B cell (primary cell): ENCODE data around the gene ABCD4. TPM values are rescaled to one million over a fixed set of nuclear protein-coding genes. Genes with fewer than 3 reads are reported as not detected.

ENCODE experiments used
- ATAC-seq: fragments of 200-7000 bp; cut with Tn5 transposase; one replicate; pipeline ENCODE4 v1.10.0; 2021; ENCODE audit warnings: low read depth, mild to moderate bottlenecking, moderate number of reproducible peaks, moderate library complexity
- CTCF ChIA-PET: fragments of 350-600 bp; sonication (Branson Sonifier 250); formaldehyde crosslinking; loops from one replicate; lab custom pipeline; 2021; ENCODE audit warnings: antibody characterized with exemption, inconsistent platforms; lab: Charles Lee
- POLR2A ChIA-PET: fragments of 350-600 bp; sonication (Branson Sonifier 250); formaldehyde crosslinking; loops from one replicate; lab custom pipeline; 2021; ENCODE audit warnings: antibody characterized with exemption; lab: Charles Lee
- DNase-seq: peaks from one replicate; pipeline ENCODE4 v3.0.0; 2013
- H2AFZ ChIP-seq: 2 replicates; pipeline ENCODE4 v1.6.1; 2012; ENCODE audit warnings: mild to moderate bottlenecking, low read depth, low read length; ENCODE audit not compliant: insufficient read depth, poor library complexity, severe bottlenecking
- H3K27ac ChIP-seq, 2 donors: 1 replicate in 1 of 2; 2 replicates in 1 of 2; pipeline ENCODE4 v1.5.1; 2012 to 2013; ENCODE audit warnings: low read length in 2 of 2, mild to moderate bottlenecking in 2 of 2, moderate library complexity in 1 of 2
- H3K27me3 ChIP-seq, 4 experiments: fragments of 200-600 bp in 1 of 4; sonication (generic) in 1 of 4; replicated peaks in 1 of 4; 1 replicate in 2 of 4; 2 replicates in 2 of 4; pipeline versions ENCODE4 v1.6.1 to v1.7.0; 2013 to 2016; ENCODE audit warnings: low read length in 3 of 4, mild to moderate bottlenecking in 2 of 4, mixed read lengths in 1 of 4, moderate library complexity in 1 of 4; ENCODE audit not compliant: insufficient read depth in 4 of 4, control insufficient read depth in 3 of 4; ENCODE audit errors: control extremely low read depth in 1 of 4
- H3K36me3 ChIP-seq, 2 experiments: replicated peaks in 1 of 2; 1 replicate in 1 of 2; 2 replicates in 1 of 2; pipeline versions ENCODE4 v1.6.1 to v1.7.1; 2013; ENCODE audit warnings: low read length in 1 of 2; ENCODE audit not compliant: insufficient read depth in 2 of 2, control insufficient read depth in 1 of 2; ENCODE audit errors: control extremely low read depth in 1 of 2, extremely low read depth in 1 of 2
- H3K4me1 ChIP-seq, 2 donors: fragments of 200-600 bp in 1 of 2; sonication (generic) in 1 of 2; 1 replicate in 1 of 2; 2 replicates in 1 of 2; pipeline versions ENCODE4 v1.5.1 to v1.6.1; 2013 to 2017; ENCODE audit warnings: low read length in 2 of 2; ENCODE audit not compliant: control insufficient read depth in 2 of 2, insufficient read depth in 2 of 2
- H3K4me2 ChIP-seq: replicated peaks from 2 replicates; pipeline ENCODE3; 2012; ENCODE audit warnings: mild to moderate bottlenecking, low read depth, low read length; ENCODE audit not compliant: poor library complexity, severe bottlenecking
- H3K4me3 ChIP-seq, 5 experiments: fragments of 200-600 bp in 1 of 5; sonication (generic) in 1 of 5; 1 replicate in 3 of 5; 2 replicates in 2 of 5; pipeline versions ENCODE4 v1.5.1 to v1.7.0; 2011 to 2016; ENCODE audit warnings: low read length in 4 of 5, mild to moderate bottlenecking in 4 of 5, low read depth in 2 of 5, control low read depth in 1 of 5, moderate library complexity in 1 of 5; ENCODE audit not compliant: insufficient read depth in 1 of 5; ENCODE audit errors: control extremely low read depth in 1 of 5, extremely low read depth in 1 of 5
- H3K79me2 ChIP-seq: fragments of 200-600 bp; sonication (generic); one replicate; pipeline ENCODE4 v1.6.0; 2016; ENCODE audit warnings: low read length; ENCODE audit not compliant: control insufficient read depth, insufficient read depth
- H3K9ac ChIP-seq: fragments of 200-600 bp; sonication (generic); 2 replicates; pipeline ENCODE4 v1.6.1; 2017; ENCODE audit warnings: mild to moderate bottlenecking, low read length, moderate library complexity
- H3K9me3 ChIP-seq, 3 donors: one replicate each; pipeline versions ENCODE4 v1.6.1 to v1.7.1; 2013; ENCODE audit warnings: low read length in 2 of 3; ENCODE audit not compliant: control insufficient read depth in 2 of 3, insufficient read depth in 1 of 3; ENCODE audit errors: control extremely low read depth in 1 of 3
- H4K20me1 ChIP-seq: 2 replicates; pipeline ENCODE4 v1.6.0; 2012; ENCODE audit warnings: mild to moderate bottlenecking, low read length; ENCODE audit not compliant: insufficient read depth, control insufficient read depth, poor library complexity, severe bottlenecking
- H3K27ac Mint-ChIP-seq: one replicate; pipeline ENCODE4 v1.8.0; 2021; ENCODE audit warnings: mixed read lengths
- H3K27me3 Mint-ChIP-seq: one replicate; pipeline ENCODE4 v1.8.0; 2021; ENCODE audit warnings: mixed read lengths
- H3K4me1 Mint-ChIP-seq: one replicate; pipeline ENCODE4 v1.8.0; 2021; ENCODE audit warnings: mixed read lengths
- H3K4me3 Mint-ChIP-seq: one replicate; pipeline ENCODE4 v1.8.0; 2021; ENCODE audit warnings: mixed read lengths
- H3K9me3 Mint-ChIP-seq: one replicate; pipeline ENCODE4 v1.8.0; 2022; ENCODE audit warnings: mixed read lengths; ENCODE audit not compliant: insufficient read depth
- EZH2 ChIP-seq: IDR thresholded peaks from 2 replicates; pipeline ENCODE4 v1.6.1; 2012; ENCODE audit warnings: borderline replicate concordance, low read depth, mild to moderate bottlenecking, moderate library complexity, low read length; ENCODE audit not compliant: insufficient read depth, poor library complexity, severe bottlenecking
- WGBS: methylation state at CpG from one replicate; pipeline ENCODE4 v1.1.5; 2013; ENCODE audit warnings: missing lambda C conversion rate; ENCODE audit not compliant: insufficient coverage; 5-methylcytosine and 5-hydroxymethylcytosine counted together
- intact Hi-C: fragments of 100-400 bp; cut with micrococcal nuclease; formaldehyde crosslinking; loops from one replicate; pipeline ENCODE4 v1.10.0; 2022
- polyA plus RNA-seq: library from polyadenylated mRNA; depleted of rRNA; stranded (reverse); fragments of >200 nt; gene quantifications from 2 replicates; pipeline ENCODE4 v1.2.3, GENCODE V29; 2012
- total RNA-seq, 2 donors: library from RNA; stranded (reverse); fragments of 120-200 nt in 1 of 2; gene quantifications; 1 replicate in 1 of 2; 2 replicates in 1 of 2; pipeline versions ENCODE4 v1.2.3 to v1.2.4, GENCODE V29; 2013 to 2022
- TF ChIP-seq, protein P1 (sequence below): fragments of 200-600 bp; IDR thresholded peaks from one replicate; pipeline ENCODE4 v1.8.0; 2022; ENCODE audit warnings: antibody characterized with exemption, mild to moderate bottlenecking

Gene ABCD4
- total and polyA plus RNA-seq, 2 donors (not counting 1 experiment from before 2014, with no cell fraction given): 90.0 to 125 TPM

GRCh38 chr14:74249433-74250375 lies 53.0 kb downstream of the ABCD4 start:
- intact Hi-C loops: no loop called here
- ChIA-PET POLR2A (no interaction called here), CTCF (interaction anchor here (0.7 to 1.7 kb wide), 5 partner anchors 9 to 139 kb away, joined by 3 to 8 read pairs (median 4); no protein-coding TSS in a partner anchor)
- WGBS: 60% methylated on average over 3 of the region's 12 CpGs
- TF ChIP-seq, protein P1, sequence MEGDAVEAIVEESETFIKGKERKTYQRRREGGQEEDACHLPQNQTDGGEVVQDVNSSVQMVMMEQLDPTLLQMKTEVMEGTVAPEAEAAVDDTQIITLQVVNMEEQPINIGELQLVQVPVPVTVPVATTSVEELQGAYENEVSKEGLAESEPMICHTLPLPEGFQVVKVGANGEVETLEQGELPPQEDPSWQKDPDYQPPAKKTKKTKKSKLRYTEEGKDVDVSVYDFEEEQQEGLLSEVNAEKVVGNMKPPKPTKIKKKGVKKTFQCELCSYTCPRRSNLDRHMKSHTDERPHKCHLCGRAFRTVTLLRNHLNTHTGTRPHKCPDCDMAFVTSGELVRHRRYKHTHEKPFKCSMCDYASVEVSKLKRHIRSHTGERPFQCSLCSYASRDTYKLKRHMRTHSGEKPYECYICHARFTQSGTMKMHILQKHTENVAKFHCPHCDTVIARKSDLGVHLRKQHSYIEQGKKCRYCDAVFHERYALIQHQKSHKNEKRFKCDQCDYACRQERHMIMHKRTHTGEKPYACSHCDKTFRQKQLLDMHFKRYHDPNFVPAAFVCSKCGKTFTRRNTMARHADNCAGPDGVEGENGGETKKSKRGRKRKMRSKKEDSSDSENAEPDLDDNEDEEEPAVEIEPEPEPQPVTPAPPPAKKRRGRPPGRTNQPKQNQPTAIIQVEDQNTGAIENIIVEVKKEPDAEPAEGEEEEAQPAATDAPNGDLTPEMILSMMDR: no peak
- Mint-ChIP-seq H3K27ac (no peak overlapping the region), H3K27me3 (peaks cover 50% of the 10 kb centered on the region), H3K9me3 (no peaks in the 10 kb centered on the region), H3K4me1 (peaks cover 8% of the 10 kb centered on the region), H3K4me3 (no peak overlapping the region)
- no peak overlapping the region for H3K9ac ChIP-seq
- H3K4me2 ChIP-seq: no peak overlapping the region
- no peaks in the 10 kb centered on the region for H3K36me3 ChIP-seq
- DNase-seq (no peak), ATAC-seq (no peak)
- no peaks in the 10 kb centered on the region for H4K20me1 ChIP-seq
- no peak overlapping the region for H3K27ac ChIP-seq
- H3K4me3 ChIP-seq: no peak overlapping the region
- peaks cover 0 to 42% (median 13%) of the 10 kb centered on the region in 4 experiments for H3K27me3 ChIP-seq
- H3K4me1 ChIP-seq: peaks cover 6 to 7% of the 10 kb centered on the region in 2 donors
- H2AFZ ChIP-seq: no peak overlapping the region
- H3K9me3 ChIP-seq: no peaks in the 10 kb centered on the region
- no peaks in the 10 kb centered on the region for H3K79me2 ChIP-seq

DNA sequence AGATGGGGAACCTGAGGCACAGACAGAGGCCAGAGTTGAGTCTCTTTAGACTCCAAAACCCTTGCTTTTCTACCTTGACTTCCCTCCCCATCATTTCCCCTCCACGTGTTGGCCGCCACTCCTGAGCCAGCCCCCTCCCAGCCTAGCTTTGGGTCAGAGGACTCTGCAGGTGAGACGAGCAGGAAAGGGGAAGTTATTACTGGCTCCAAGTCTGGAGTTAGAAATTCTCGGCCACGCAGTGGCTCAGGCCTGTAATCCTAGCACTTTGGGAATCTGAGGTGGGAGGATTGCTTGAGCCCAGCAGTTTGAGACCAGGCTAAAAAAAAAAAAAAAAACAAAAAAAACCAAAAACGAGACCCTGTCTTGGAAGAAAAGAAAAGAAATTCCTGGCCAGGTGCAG lies 54.7 kb downstream of the ABCD4 start:
- H4K20me1 ChIP-seq: no peaks in the 10 kb centered on the region
- no peak overlapping the region for H2AFZ ChIP-seq
- H3K36me3 ChIP-seq: no peaks in the 10 kb centered on the region
- TF ChIP-seq, protein P1: no peak
- TF ChIP-seq EZH2: no peak
- DNase-seq (no peak), ATAC-seq (no peak)
- Mint-ChIP-seq H3K27ac (no peak overlapping the region), H3K27me3 (peaks cover 64% of the 10 kb centered on the region), H3K4me1 (peaks cover 8% of the 10 kb centered on the region), H3K4me3 (no peak overlapping the region), H3K9me3 (no peaks in the 10 kb centered on the region)
- peaks cover 2 to 57% (median 25%) of the 10 kb centered on the region in 4 experiments for H3K27me3 ChIP-seq
- intact Hi-C loops: no loop called here
- no peaks in the 10 kb centered on the region for H3K79me2 ChIP-seq
- peaks cover 6 to 7% of the 10 kb centered on the region in 2 donors for H3K4me1 ChIP-seq
- 0% methylated on average over 1 of the region's 6 CpGs for WGBS
- POLR2A ChIA-PET: interaction anchor here (0.8 kb wide), 1 partner anchor 141 kb away, joined by 4 read pairs; no protein-coding TSS in a partner anchor
- no peak overlapping the region for H3K9ac ChIP-seq
- H3K4me3 ChIP-seq: no peak overlapping the region
- no peak overlapping the region for H3K4me2 ChIP-seq
- CTCF ChIA-PET: no interaction called here
- no peak overlapping the region for H3K27ac ChIP-seq
- no peaks in the 10 kb centered on the region for H3K9me3 ChIP-seq
